ENCODE data around the gene ARHGAP9.
"Not testable (repeated sequence)": the region's sequence is repeated elsewhere in the genome, so short reads cannot be mapped to it uniquely, and the experiment has no call there.

The ARHGAP9 gene

DNA sequence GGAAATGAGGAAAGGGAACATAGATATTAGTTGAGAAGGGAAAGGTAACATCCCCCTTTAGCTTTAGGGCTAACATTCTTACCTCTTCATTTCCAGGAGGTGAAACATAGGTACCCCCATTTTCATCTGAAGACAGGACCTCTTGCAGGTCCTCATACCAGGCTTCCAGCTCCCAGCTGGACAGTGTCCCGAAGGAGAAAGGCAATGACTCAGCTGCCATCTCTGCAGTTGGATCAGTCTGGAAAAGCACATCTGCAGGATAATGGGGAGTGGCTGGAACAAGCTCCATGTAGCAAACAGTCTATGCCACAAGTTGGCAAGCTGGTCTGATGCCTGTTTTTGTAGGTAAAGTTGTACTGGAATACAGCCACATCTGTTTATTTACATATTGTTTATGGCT lies 37.5 kb upstream of the ARHGAP9 start:
- peak; percentile 59 for DNase-seq (ENCODE audit: low spot score)

- no peak for DNase-seq (ENCODE audit: low spot score)
Measured at GRCh38 chr12:57516617-57517153, 37.0 kb upstream of the ARHGAP9 start.

GRCh38 chr12:57515934-57516541 lies 36.4 kb upstream of the ARHGAP9 start:
- no peak for DNase-seq (ENCODE audit: low spot score)

DNA sequence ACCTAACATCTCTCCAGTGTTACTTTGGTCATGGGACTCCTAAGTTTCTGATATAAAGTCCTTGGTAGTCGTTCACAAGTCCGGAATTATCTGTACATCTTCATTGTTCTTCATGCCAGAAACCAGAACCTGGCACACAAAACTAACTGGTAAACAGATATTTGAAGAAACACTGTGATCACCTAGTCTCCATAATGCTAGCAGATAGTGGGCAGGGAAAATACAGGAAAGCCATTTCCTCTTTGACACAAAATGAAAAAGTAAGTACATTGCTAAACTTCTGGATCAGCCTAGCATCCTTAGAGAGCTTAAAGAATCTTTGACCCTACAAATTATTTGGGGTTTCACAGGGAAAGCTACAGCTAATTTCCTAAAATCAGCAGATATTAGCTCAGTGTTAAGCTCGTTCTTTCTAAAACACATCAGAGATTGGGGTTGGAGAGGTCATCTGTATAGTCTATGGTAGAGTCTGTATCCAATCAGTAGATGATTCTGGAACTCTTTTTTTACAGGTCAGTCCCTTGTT lies 35.8 kb upstream of the ARHGAP9 start:
- DNase-seq (ENCODE audit: low spot score) = no peak

DNA sequence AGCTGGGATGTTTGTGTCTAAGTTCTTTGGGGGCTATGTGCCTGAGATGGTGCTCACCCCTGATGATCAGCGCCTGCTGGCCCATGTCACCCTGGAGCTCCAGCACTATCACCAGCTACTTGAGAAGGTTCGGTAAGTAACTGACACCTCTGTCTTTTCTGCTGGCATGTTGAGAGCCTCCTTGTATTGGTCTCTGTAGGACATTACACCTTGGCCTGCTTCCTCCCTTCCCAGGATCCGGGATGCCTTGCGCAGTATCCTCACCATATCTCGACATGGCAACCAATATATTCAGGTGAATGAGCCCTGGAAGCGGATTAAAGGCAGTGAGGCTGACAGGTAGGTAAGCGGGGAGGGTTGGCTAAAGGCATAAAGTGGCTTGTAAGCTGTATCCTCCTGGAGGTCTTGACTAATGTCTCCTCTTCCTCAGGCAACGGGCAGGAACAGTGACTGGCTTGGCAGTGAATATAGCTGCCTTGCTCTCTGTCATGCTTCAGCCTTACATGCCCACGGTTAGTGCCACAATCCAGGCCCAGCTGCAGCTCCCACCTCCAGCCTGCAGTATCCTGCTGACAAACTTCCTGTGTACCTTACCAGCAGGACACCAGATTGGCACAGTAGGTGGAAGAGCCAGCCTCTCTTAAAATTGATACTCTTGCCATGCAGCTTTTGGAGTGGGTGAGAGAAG lies 35.2 kb upstream of the ARHGAP9 start:
- DNase-seq (ENCODE audit: low spot score) = no peak

DNA sequence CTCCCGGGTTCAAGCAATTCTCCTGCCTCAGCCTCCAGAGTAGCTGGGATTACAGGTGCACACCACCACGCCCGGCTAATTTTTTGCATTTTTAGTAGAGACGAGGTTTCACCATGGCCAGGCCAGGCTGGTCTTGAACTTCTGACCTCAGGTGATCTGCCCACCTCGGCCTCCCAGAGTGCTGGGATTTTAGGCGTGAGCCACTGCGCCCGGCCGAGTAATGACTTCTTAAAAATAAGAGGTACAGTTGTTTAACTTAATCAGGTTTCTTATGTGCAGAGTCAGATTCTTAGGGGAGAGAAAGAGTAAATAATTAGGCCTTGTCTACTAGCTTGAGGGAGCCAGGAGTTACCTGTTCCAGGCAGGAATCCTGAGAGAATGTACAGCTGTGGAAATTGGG lies 34.6 kb upstream of the ARHGAP9 start:
- DNase-seq (ENCODE audit: low spot score) = not testable (repeated sequence)

GRCh38 chr12:57513677-57514076 lies 34.0 kb upstream of the ARHGAP9 start:
- DNase-seq (ENCODE audit: low spot score) = not testable (repeated sequence)

GRCh38 chr12:57513266-57513665 lies 33.6 kb upstream of the ARHGAP9 start:
- no peak for DNase-seq (ENCODE audit: low spot score)

DNA sequence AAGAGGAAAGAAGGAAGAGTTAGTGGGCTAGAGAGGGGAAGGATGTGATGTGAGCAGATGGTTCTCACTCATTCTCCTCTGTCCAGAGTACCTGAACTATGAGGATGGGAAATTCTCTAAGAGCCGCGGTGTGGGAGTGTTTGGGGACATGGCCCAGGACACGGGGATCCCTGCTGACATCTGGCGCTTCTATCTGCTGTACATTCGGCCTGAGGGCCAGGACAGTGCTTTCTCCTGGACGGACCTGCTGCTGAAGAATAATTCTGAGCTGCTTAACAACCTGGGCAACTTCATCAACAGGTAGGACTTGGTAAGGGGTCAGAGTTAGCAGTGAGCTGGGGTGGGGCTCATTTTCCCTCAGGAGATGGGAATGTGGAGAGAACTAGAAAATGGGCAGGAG lies 33.0 kb upstream of the ARHGAP9 start:
- no peak for DNase-seq (ENCODE audit: low spot score)

GRCh38 chr12:57511588-57512325 lies 32.1 kb upstream of the ARHGAP9 start:
- no peak for DNase-seq (ENCODE audit: low spot score)

- no peak for DNase-seq (ENCODE audit: low spot score)
Measured at GRCh38 chr12:57511161-57511560, 31.5 kb upstream of the ARHGAP9 start.

DNA sequence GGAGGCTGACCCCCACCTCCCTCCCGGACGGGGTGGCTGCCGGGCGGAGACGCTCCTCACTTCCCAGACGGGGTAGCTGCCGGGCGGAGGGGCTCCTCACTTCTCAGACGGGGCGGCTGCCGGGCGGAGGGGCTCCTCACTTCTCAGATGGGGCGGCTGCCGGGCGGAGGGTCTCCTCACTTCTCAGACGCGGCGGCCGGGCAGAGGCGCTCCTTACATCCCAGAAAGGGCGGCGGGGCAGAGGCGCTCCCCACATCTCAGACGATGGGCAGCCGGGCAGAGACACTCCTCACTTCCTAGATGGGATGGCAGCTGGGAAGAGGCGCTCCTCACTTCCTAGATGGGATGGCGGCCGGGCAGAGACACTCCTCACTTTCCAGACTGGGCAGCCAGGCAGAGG lies 28.1 kb upstream of the ARHGAP9 start:
- not testable (repeated sequence) for DNase-seq (ENCODE audit: low spot score)

GRCh38 chr12:57506541-57506940 lies 26.9 kb upstream of the ARHGAP9 start:
- not testable (repeated sequence) for DNase-seq (ENCODE audit: low spot score)

GRCh38 chr12:57502311-57502969 lies 22.8 kb upstream of the ARHGAP9 start:
- not testable (repeated sequence) for DNase-seq (ENCODE audit: low spot score)

- no peak for DNase-seq (ENCODE audit: low spot score)
Measured at GRCh38 chr12:57500213-57500612, 20.5 kb upstream of the ARHGAP9 start.

DNA sequence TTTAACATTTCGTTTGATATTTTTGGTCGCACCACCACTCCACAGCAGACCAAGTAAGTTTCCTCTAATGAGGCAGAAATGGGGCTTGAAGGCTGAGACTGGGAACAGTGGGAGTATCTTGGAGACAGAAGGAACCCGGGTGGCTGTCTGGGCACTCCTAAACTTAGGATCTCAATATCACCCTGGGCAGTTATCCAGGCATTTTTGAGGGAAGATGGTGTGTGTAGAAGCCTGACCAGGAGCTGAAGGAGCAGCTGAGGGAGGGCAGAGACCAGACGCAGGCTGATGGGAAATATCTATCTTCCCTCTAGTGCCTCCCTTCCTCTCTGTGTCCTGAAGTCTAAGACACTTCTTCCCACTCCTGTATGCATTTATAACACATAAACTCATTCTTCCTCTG lies 18.9 kb upstream of the ARHGAP9 start:
- DNase-seq (ENCODE audit: low spot score) = no peak

DNA sequence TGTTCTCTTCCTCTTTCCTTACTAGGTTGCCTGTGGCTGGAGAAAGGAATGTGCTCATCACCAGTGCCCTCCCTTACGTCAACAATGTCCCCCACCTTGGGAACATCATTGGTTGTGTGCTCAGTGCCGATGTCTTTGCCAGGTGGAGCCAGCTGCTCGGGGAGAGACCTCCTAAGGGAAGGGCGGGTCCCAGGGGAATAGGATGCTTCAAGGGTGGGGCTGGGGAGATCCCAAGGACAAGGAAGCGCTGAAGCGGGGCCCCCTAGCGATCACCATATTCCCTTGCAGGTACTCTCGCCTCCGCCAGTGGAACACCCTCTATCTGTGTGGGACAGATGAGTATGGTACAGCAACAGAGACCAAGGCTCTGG lies 18.5 kb upstream of the ARHGAP9 start:
- DNase-seq (ENCODE audit: low spot score) = no peak

DNA sequence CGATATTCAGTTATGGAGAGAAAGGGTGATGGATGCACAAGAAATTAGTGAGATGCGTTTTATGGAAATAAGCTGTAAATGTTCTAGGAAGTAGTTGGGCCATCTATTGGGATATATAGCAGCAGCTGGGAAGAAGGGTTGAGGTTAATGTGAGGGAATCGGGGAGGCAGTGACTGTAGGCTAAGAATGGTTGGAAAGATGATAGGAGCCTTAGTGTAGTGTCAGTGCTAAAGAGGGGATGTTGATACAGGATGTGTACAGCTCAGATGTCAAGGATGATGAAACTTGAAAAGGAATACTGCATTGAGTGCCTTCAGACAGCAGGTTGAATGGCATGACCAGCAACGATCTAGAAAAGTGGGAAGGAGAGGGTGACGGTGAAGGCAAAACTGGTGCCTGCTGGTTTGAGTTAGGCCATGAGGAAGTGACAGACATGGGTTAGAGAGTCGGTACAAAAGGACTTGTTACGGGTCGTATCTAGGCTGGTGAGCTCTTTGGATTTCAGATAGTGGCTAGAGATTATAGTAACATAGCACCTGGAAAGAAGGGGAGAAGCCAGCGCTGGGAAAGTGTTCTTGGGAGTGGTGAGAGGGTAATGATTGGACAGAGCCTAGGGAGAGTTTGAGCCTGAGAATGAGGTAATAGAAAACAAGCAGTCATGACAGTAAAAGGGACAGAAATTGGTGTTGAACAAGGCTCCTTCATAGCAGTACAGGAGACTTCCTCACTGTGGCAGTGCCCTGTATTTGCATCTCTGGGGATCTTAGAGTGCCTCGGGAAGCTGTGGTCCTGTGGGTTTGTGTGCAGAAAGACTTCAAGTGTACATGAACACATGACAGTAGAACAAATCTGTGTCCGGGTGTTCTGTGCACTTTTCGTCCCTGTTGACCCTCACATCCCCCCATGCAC lies 17.8 kb upstream of the ARHGAP9 start:
- DNase-seq (ENCODE audit: low spot score) = no peak

GRCh38 chr12:57496822-57497221 lies 17.2 kb upstream of the ARHGAP9 start:
- no peak for DNase-seq (ENCODE audit: low spot score)

DNA sequence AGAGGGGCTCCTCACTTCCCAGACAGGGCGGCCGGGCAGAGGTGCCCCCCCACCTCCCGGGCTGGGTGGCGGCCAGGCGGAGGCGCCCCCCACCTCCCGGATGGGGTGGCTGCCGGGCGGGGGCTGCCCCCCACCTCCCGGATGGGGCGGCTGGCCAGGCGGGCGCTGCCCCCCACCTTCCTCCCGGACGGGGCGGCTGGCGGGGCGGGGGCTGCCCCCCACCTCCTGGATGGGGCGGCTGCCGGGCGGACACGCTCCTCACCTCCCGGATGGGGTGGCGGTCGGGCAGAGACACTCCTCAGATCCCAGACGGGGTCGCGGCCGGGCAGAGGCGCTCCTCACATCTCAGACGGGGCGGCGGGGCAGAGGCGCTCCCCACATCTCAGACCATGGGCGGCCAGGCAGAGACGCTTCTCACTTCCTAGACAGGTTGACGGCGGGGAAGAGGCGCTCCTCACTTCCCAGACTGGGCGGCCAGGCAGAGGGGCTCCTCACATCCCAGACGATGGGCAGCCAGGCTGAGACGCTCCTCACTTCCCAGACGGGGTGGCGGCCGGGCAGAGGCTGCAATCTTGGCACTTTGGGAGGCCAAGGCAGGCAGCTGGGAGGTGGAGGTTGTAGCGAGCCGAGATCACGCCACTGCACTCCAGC lies 15.5 kb upstream of the ARHGAP9 start:
- DNase-seq (ENCODE audit: low spot score) = not testable (repeated sequence)

Data from AG20443 (cell line).